Left lung (tissue), 10 donors: ENCODE results near the gene CCHCR1. TPM values are rescaled to one million over a fixed set of nuclear protein-coding genes. Genes with fewer than 3 reads are reported as not detected.

Source experiments
- ATAC-seq: fragments of 200-7000 bp; cut with Tn5 transposase; one replicate; pipeline ENCODE4 v1.9.1; 2020; ENCODE audit warnings: moderate library complexity
- DNase-seq, 4 donors: peaks; one replicate each; pipeline ENCODE4 v3.0.0-alpha.2; 2013 to 2020
- H3K27ac ChIP-seq, 2 donors: fragments of 200-600 bp; sonication (generic) in 1 of 2; one replicate each; pipeline versions ENCODE4 v1.5.0 to v1.8.0; 2020 to 2021
- H3K27me3 ChIP-seq, 2 donors: fragments of 200-600 bp; sonication (generic) in 1 of 2; one replicate each; pipeline versions ENCODE4 v1.5.0 to v1.8.0; 2020 to 2021
- H3K36me3 ChIP-seq, 2 donors: fragments of 200-600 bp; sonication (generic) in 1 of 2; one replicate each; pipeline versions ENCODE4 v1.5.0 to v1.8.0; 2020 to 2021
- H3K4me1 ChIP-seq, 2 donors: fragments of 200-600 bp; one replicate each; pipeline ENCODE4 v1.8.0; 2021
- H3K4me3 ChIP-seq, 2 donors: fragments of 200-600 bp; sonication (generic) in 1 of 2; one replicate each; pipeline versions ENCODE4 v1.5.0 to v1.8.0; 2020 to 2021; ENCODE audit warnings: mild to moderate bottlenecking in 1 of 2
- H3K9me3 ChIP-seq, 2 donors: fragments of 200-600 bp; sonication (generic) in 1 of 2; one replicate each; pipeline versions ENCODE4 v1.5.0 to v1.8.0; 2020 to 2021
- CTCF ChIP-seq, 2 donors: fragments of 200-600 bp; sonication (generic) in 1 of 2; IDR thresholded peaks; one replicate each; pipeline versions ENCODE4 v1.5.0 to v1.8.0; 2021; ENCODE audit warnings: antibody characterized with exemption in 2 of 2
- intact Hi-C, 2 donors: fragments of 100-400 bp; cut with DNase I; formaldehyde crosslinking; loops; one replicate each; pipeline versions ENCODE4 v1.11.2 to v1.14.2; 2022
- polyA plus RNA-seq, 6 donors: library from polyadenylated mRNA; unstranded; fragments of 120-200 nt; gene quantifications; one replicate each; pipeline ENCODE4 v1.2.1, GENCODE V29; 2013; ENCODE audit not compliant: insufficient read length in 6 of 6
- total RNA-seq, 2 donors: library from RNA; stranded (reverse); fragmentation: NEBNext Ultra II Directional; extraction: Animal tissue kit (Norgen Biotek cat#: 25700); gene quantifications; one replicate each; pipeline ENCODE4 v1.2.1, GENCODE V29; 2021
- donor health status: DM: no; HTN: yes; CAD: no.
- donor health status: DM: no; HTN: no; CAD: no.

Gene CCHCR1
- total and polyA plus RNA-seq, 8 donors = 18.9 to 38.8 (median 35.1) TPM

- intact Hi-C loops = no loop called here
- no peak for ATAC-seq
- no peak for TF ChIP-seq CTCF (IDR thresholded peaks at IDR 0.05)
These were observed 12.6 kb downstream of the CCHCR1 start for GRCh38 chr6:31144970-31145340.

GRCh38 chr6:31144296-31144969, 13.2 kb downstream of the CCHCR1 start:
- peaks cover 0 to 31% of the 10 kb centered on the region in 2 donors for H3K36me3 ChIP-seq
- H3K4me3 ChIP-seq = no peak overlapping the region
- H3K9me3 ChIP-seq = no peaks in the 10 kb centered on the region
- H3K27me3 ChIP-seq = no peaks in the 10 kb centered on the region
- no peaks in the 10 kb centered on the region for H3K4me1 ChIP-seq
- peak; percentile 28 for ATAC-seq
- no peak for DNase-seq
- TF ChIP-seq CTCF (IDR thresholded peaks at IDR 0.05) = no peak
- intact Hi-C loops = no loop called here
- no peak overlapping the region for H3K27ac ChIP-seq

More at GRCh38 chr6:31144970-31145340, 12.6 kb downstream of the CCHCR1 start:
- Histone ChIP-seq H3K4me1 (no peaks in the 10 kb centered on the region), H3K9me3 (no peaks in the 10 kb centered on the region), H3K4me3 (no peak overlapping the region), H3K36me3 (peaks cover 0 to 36% of the 10 kb centered on the region in 2 donors), H3K27me3 (no peaks in the 10 kb centered on the region), H3K27ac (no peak overlapping the region)
- no peak for DNase-seq

- Histone ChIP-seq H3K4me1 (no peaks in the 10 kb centered on the region), H3K27me3 (no peaks in the 10 kb centered on the region), H3K36me3 (peaks cover 0 to 28% of the 10 kb centered on the region in 2 donors), H3K9me3 (no peaks in the 10 kb centered on the region), H3K27ac (no peak overlapping the region), H3K4me3 (no peak overlapping the region)
- no peak for TF ChIP-seq CTCF (IDR thresholded peaks at IDR 0.05)
- DNase-seq (no peak), ATAC-seq (peak; percentile 64)
- intact Hi-C loops = no loop called here
These were observed 14.5 kb downstream of the CCHCR1 start for GRCh38 chr6:31143148-31143547.

GRCh38 chr6:31142361-31142761, 15.2 kb downstream of the CCHCR1 start:
- DNase-seq (no peak), ATAC-seq (no peak)
- Histone ChIP-seq H3K36me3 (peaks cover 0 to 28% of the 10 kb centered on the region in 2 donors), H3K27ac (no peak overlapping the region), H3K4me3 (no peak overlapping the region), H3K9me3 (no peaks in the 10 kb centered on the region), H3K27me3 (no peaks in the 10 kb centered on the region), H3K4me1 (peaks cover 0 to 5% of the 10 kb centered on the region in 2 donors)
- TF ChIP-seq CTCF (IDR thresholded peaks at IDR 0.05) = no peak
- intact Hi-C loops = no loop called here

- Histone ChIP-seq H3K27ac (no peak overlapping the region), H3K4me1 (peaks cover 0 to 5% of the 10 kb centered on the region in 2 donors), H3K4me3 (no peak overlapping the region), H3K36me3 (peaks cover 0 to 28% of the 10 kb centered on the region in 2 donors), H3K27me3 (no peaks in the 10 kb centered on the region), H3K9me3 (no peaks in the 10 kb centered on the region)
- intact Hi-C loops = no loop called here
- DNase-seq = no peak
- no peak for ATAC-seq
- no peak for TF ChIP-seq CTCF (IDR thresholded peaks at IDR 0.05)
These were observed 17.0 kb downstream of the CCHCR1 start for GRCh38 chr6:31140643-31141042.
